Epithelial cell of esophagus (primary cell): Measurements from ENCODE around the gene FBLN5.
A peak's percentile ranks its signal among the peaks of the same experiment; 100 is the strongest.

ENCODE experiments used
- DNase-seq: peaks from one replicate; pipeline ENCODE4 v3.0.0; 2010; ENCODE audit warnings: low read depth
- H3K4me3 ChIP-seq: 2 replicates; pipeline ENCODE4 v1.5.1; 2011; ENCODE audit warnings: mild to moderate bottlenecking, low read length, control low read depth
- TF ChIP-seq, protein P1 (sequence below): IDR thresholded peaks from 2 replicates; pipeline ENCODE4 v1.5.1; 2011; ENCODE audit warnings: low read depth, mild to moderate bottlenecking, low read length, control low read depth, inconsistent platforms; ENCODE audit not compliant: insufficient read depth; ENCODE audit errors: missing control alignments

FBLN5 gene

DNA sequence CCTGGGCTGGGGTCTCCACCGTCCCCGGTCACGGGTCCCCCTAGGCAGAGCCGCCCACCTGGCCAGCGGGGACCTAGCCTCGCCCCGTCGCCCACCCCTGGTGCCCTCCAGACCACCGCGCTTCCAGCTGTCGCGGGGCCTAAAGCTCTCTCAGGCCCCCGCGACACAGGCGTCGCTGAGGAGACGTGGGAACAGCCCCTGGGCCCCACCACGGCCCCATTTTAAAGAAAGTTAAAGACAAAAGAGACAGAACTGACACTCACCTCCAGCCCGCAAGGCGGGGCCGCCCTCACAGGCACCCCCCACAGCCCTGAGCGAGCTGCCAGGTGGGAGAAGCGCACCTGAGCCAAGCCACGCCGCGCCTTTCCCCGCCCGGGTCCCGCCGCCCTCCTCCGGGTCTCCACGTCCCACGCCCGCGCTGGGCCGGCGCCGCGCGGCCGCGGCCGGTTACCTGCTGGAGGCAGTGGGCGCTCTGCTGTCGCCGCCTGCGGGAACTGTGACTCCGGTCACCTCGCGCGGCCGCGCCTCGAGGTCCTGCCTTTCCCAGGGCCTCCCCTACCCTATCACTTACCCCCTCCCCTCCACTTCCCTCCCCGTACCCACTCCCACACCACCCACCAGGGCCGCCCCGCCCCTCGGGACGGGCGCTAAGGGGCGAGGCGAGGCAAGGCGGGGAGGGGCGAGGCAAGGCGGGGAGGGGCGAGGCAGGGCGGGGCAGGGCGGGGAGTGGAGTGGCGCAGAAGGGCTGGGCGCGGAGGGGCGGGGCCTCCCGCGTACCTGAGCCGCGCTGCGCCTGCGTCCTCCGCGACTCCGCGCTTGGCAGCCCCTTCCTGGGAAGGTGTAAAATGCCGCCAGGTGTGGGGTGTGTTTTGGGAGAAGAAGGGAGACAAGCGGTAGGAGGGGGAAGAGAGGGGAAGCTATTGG, 111.3 kb downstream of the FBLN5 start:
- TF ChIP-seq, protein P1, sequence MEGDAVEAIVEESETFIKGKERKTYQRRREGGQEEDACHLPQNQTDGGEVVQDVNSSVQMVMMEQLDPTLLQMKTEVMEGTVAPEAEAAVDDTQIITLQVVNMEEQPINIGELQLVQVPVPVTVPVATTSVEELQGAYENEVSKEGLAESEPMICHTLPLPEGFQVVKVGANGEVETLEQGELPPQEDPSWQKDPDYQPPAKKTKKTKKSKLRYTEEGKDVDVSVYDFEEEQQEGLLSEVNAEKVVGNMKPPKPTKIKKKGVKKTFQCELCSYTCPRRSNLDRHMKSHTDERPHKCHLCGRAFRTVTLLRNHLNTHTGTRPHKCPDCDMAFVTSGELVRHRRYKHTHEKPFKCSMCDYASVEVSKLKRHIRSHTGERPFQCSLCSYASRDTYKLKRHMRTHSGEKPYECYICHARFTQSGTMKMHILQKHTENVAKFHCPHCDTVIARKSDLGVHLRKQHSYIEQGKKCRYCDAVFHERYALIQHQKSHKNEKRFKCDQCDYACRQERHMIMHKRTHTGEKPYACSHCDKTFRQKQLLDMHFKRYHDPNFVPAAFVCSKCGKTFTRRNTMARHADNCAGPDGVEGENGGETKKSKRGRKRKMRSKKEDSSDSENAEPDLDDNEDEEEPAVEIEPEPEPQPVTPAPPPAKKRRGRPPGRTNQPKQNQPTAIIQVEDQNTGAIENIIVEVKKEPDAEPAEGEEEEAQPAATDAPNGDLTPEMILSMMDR, result no peak
- DNase-seq, result peak; percentile 91
- peak overlapping the region; percentile 75 for H3K4me3 ChIP-seq

DNA sequence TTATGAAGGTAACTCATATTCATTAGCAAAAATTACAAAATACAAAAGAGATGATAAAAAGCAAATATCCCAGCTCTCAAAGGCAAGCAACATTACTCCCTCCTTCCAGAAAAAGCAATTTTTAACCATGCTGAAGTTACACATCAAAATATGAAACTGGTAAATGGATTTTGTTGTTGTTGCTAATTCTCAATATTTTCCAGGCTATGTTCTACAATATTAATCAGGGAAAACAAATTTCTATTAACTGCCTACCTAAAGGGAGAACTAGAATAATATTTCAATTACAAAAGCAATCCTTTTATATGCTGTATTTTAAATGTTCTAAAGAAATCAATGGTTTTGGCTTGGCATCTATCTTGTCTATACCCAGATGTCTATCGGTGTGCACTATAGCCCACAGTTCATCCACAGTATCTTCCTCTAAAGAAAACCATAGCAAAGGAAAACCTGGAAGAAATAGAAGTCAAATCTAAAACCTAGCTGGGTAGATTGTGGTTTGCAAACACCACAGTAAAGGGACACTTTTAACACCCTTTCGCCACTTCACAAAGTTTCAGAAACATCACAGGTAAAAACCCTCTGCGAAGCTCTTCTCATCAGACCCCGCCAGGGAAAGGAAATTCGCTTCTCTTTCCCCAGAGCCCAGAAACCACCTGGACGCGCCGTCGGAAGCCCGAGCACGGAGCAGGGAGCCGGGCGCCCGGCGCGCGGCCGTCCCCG, 112.1 kb downstream of the FBLN5 start:
- TF ChIP-seq, protein P1, result no peak
- DNase-seq, result peak; percentile 23
- H3K4me3 ChIP-seq, result peak overlapping the region; percentile 75

DNA sequence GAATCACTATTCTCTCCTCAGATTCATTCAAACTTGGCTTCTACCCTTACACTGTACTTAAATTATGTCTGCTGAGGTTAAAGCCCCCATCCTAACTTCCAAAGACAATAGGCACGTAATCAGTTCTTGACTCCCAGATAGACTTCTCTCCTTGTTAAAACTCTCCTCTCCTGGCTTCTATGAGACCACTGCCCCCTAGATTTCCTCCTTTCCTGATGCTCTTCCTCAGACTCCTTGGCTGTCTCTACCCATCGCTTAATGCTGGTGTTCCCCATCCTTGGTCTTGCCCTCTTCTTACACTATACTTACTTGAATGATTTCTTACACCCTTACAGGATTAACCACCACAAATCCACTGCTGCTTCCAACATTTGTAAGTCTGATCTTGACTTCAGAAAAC, 112.9 kb downstream of the FBLN5 start:
- TF ChIP-seq, protein P1, result no peak
- no peak for DNase-seq
- no peak overlapping the region for H3K4me3 ChIP-seq

DNA sequence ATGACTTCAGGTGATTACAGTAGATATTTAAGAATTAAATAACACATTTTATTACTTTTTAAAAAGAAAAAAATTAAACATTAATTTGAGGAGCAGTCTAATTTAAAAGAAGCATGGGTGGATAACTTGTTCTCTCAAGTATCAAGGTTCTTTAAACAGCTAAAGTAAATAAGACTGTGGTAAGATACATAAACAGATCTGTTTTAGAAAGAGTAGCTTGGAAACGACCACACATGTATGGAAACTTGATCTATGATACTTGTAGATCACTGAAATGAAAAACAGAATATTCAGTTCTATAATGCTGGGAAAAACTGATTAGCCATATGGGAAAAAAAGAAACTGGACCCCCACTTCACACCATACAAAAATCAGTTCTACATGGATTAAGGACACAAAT, 116.2 kb downstream of the FBLN5 start:
- TF ChIP-seq, protein P1, result no peak
- DNase-seq, result no peak
- H3K4me3 ChIP-seq, result no peak overlapping the region

DNA sequence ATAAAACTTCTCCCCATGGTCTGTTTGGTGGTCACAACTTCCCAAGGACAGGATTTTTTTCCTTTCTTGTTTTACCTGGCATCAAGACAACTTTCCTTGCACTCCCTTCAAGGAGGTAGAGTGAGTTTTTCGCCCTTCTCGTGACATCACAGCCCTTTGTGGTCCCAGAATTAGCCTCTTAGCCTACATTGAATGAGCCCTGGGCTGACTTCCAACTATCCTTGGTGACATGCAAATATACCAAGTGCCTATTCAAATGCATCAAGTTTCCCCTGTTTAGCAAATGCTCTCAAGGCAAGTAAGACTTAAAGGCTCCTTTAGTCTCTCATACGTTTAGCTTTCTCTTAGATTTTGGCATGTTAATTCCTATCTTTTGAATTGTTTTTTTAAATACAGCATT, 116.7 kb downstream of the FBLN5 start:
- TF ChIP-seq, protein P1, result no peak
- DNase-seq, result peak; percentile 2
- H3K4me3 ChIP-seq, result no peak overlapping the region

DNA sequence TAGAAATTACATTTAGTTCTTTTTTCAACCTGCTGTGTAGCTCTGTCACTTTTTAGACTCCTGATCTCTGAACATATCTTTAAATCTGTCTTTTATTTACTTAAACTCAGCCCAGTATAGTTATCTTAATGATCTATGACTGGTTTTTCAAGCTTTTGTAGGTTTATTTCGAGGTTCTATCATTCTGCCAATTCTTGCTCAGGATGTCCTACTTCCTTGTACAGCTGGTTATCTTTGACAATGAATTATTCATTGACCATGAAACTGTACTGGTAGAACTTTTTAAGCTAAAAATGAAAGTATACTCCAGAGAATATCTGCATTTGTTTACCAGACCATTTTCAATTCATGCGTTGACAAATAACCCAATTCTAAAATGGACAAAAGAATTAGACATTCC, 118.0 kb downstream of the FBLN5 start:
- H3K4me3 ChIP-seq, result no peak overlapping the region
- TF ChIP-seq, protein P1, result no peak
- DNase-seq, result no peak
